Measurements from ENCODE around the gene MARK4.

- TF ChIP-seq CTCF (IDR thresholded peaks at IDR 0.05) (no peak), POLR2A (IDR thresholded peaks at IDR 0.05) (no peak)
These were observed 13.8 kb downstream of the MARK4 start for GRCh38 chr19:45264781-45265317.

Data from adrenal gland (tissue), 5 donors.